H1 (cell line): Measurements from ENCODE around the gene MEGF9.

ENCODE experiments used
- JUND ChIP-seq: IDR thresholded peaks from 2 replicates; pipeline ENCODE4 v1.6.1; 2011; ENCODE audit warnings: mild to moderate bottlenecking, improper control_type of control experiment, low read length
- RFX5 ChIP-seq: IDR thresholded peaks from 2 replicates; pipeline ENCODE4 v1.6.1; 2011; ENCODE audit warnings: low read depth, low read length, improper control_type of control experiment, borderline replicate concordance
- SP1 ChIP-seq: IDR thresholded peaks from 2 replicates; pipeline ENCODE4 v1.6.1; 2011; ENCODE audit warnings: low read depth, low read length
- TF ChIP-seq, protein P1 (sequence below), 3 experiments: IDR thresholded peaks; 1 replicate in 2 of 3; 2 replicates in 1 of 3; pipeline versions ENCODE4 v1.5.1 to v1.6.1; 2011; ENCODE audit warnings: low read length in 3 of 3, mild to moderate bottlenecking in 3 of 3, inconsistent platforms in 2 of 3, low read depth in 1 of 3, moderate library complexity in 1 of 3; ENCODE audit not compliant: insufficient read depth in 1 of 3; ENCODE audit errors: control extremely low read depth in 1 of 3

GRCh38 chr9:120653762-120654161 lies 60.5 kb downstream of the MEGF9 start:
- TF ChIP-seq JUND (no peak), SP1 (no peak), RFX5 (no peak)
- TF ChIP-seq, protein P1, sequence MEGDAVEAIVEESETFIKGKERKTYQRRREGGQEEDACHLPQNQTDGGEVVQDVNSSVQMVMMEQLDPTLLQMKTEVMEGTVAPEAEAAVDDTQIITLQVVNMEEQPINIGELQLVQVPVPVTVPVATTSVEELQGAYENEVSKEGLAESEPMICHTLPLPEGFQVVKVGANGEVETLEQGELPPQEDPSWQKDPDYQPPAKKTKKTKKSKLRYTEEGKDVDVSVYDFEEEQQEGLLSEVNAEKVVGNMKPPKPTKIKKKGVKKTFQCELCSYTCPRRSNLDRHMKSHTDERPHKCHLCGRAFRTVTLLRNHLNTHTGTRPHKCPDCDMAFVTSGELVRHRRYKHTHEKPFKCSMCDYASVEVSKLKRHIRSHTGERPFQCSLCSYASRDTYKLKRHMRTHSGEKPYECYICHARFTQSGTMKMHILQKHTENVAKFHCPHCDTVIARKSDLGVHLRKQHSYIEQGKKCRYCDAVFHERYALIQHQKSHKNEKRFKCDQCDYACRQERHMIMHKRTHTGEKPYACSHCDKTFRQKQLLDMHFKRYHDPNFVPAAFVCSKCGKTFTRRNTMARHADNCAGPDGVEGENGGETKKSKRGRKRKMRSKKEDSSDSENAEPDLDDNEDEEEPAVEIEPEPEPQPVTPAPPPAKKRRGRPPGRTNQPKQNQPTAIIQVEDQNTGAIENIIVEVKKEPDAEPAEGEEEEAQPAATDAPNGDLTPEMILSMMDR (IDR thresholded peaks at IDR 0.05; ENCODE audit: control extremely low read depth in 1 of 3, insufficient read depth in 1 of 3, low read depth in 1 of 3, low read length in 3 of 3), result no peak
